NCI-H1417 (cell line): ENCODE data around the gene RNASE2.
A peak's percentile ranks its signal among the peaks of the same experiment; 100 is the strongest.
"Not testable (repeated sequence)": the region's sequence is repeated elsewhere in the genome, so short reads cannot be mapped to it uniquely, and the experiment has no call there.

Source experiments
- DNase-seq, 3 experiments: peaks; one replicate each; lab custom pipeline; 2025; lab: John Stamatoyannopoulos, UW

Gene RNASE2

GRCh38 chr14:20954736-20955537 lies at the start of gene RNASE2:
Gene RNASE2 (plus strand): TSS chr14:20955487. CDS start chr14:20955772, 285 bp downstream.
- not testable (repeated sequence) for DNase-seq

- no peak for DNase-seq
These were observed 49.6 kb upstream of the RNASE2 start for GRCh38 chr14:20905676-20906075.

GRCh38 chr14:20907214-20907613 lies 48.1 kb upstream of the RNASE2 start:
- DNase-seq, result no peak

- DNase-seq, result not testable (repeated sequence)
These were observed 44.5 kb upstream of the RNASE2 start for GRCh38 chr14:20910822-20911221.

GRCh38 chr14:20919038-20919756 lies 36.1 kb upstream of the RNASE2 start:
- not testable (repeated sequence) for DNase-seq

GRCh38 chr14:20923766-20924297 lies 31.5 kb upstream of the RNASE2 start:
- not testable (repeated sequence) for DNase-seq

- peak in 1 of 3 experiments; percentile 18 for DNase-seq
These were observed 21.0 kb upstream of the RNASE2 start for GRCh38 chr14:20934148-20934762.

GRCh38 chr14:20935303-20935984 lies 19.8 kb upstream of the RNASE2 start:
- no peak for DNase-seq

- DNase-seq, result not testable (repeated sequence)
These were observed 10.1 kb upstream of the RNASE2 start for GRCh38 chr14:20945146-20945545.

- not testable (repeated sequence) for DNase-seq
These were observed 8.6 kb upstream of the RNASE2 start for GRCh38 chr14:20946707-20947106.

GRCh38 chr14:20955538-20955873 lies 219 bp downstream of the RNASE2 start:
- not testable (repeated sequence) for DNase-seq

GRCh38 chr14:20956376-20956976 lies 1.2 kb downstream of the RNASE2 start:
- no peak for DNase-seq

- not testable (repeated sequence) for DNase-seq
These were observed 3.7 kb downstream of the RNASE2 start for GRCh38 chr14:20958946-20959345.

GRCh38 chr14:20969336-20969735 lies 14.0 kb downstream of the RNASE2 start:
- no peak for DNase-seq

GRCh38 chr14:20970647-20970982 lies 15.3 kb downstream of the RNASE2 start:
- no peak for DNase-seq

GRCh38 chr14:20970983-20971704 lies 15.9 kb downstream of the RNASE2 start:
- DNase-seq, result peak; percentile 66 to 84 (median 75)

GRCh38 chr14:20971705-20972021 lies 16.4 kb downstream of the RNASE2 start:
- DNase-seq, result no peak

GRCh38 chr14:20973501-20973900 lies 18.2 kb downstream of the RNASE2 start:
- DNase-seq, result no peak

- DNase-seq, result no peak
These were observed 21.0 kb downstream of the RNASE2 start for GRCh38 chr14:20976291-20976690.

- DNase-seq, result no peak
These were observed 23.4 kb downstream of the RNASE2 start for GRCh38 chr14:20978687-20979086.

GRCh38 chr14:20980906-20981305 lies 25.6 kb downstream of the RNASE2 start:
- DNase-seq, result no peak
